ENCODE data around the gene NFX1. TPM values are rescaled to one million over a fixed set of nuclear protein-coding genes. Genes with fewer than 3 reads are reported as not detected.

The NFX1 gene
- total and polyA plus RNA-seq, 9 of the 15 experiments (the other 6 are each of a cell fraction or from before 2014, with no cell fraction given) = 8.8 to 38.9 (median 26.8) TPM

GRCh38 chr9:33340186-33340585 is 49.9 kb downstream of the NFX1 start:
- CTCF ChIA-PET (ENCODE audit: low intra/inter-chr PET ratio) = no interaction called here
- in situ Hi-C loops (cut with MboI) = no loop called here
- intact Hi-C loops (cut with micrococcal nuclease) = no loop called here
- Histone ChIP-seq H3K4me1 (replicated peaks in 1 of 2; ENCODE audit: control insufficient read depth in 2 of 2, insufficient read depth in 2 of 2, low read length in 2 of 2) (no peaks in the 10 kb centered on the region; a peak in 2 of 5 replicates), H3K9me1 (ENCODE audit: control insufficient read depth, insufficient read depth, low read length) (no peaks in the 10 kb centered on the region), H3K9me3 (replicated peaks; ENCODE audit: control insufficient read depth, insufficient read depth, low read depth, low read length) (peaks cover 30% of the 10 kb centered on the region), H2AFZ (ENCODE audit: low read depth, low read length) (no peak overlapping the region), H3K27me3 (ENCODE audit: control insufficient read depth in 2 of 2, insufficient read depth in 2 of 2, low read length in 2 of 2) (no peaks in the 10 kb centered on the region), H3K9ac (ENCODE audit: insufficient read depth in 1 of 2, low read depth in 2 of 2, low read length in 2 of 2) (no peak overlapping the region), H4K20me1 (replicated peaks; ENCODE audit: control insufficient read depth, insufficient read depth, low read length) (no peaks in the 10 kb centered on the region), H3K4me3 (no peak overlapping the region), H3K79me2 (ENCODE audit: control insufficient read depth, insufficient read depth, low read length) (no peaks in the 10 kb centered on the region), H3K4me2 (ENCODE audit: insufficient read depth, low read length) (no peak overlapping the region), H3K36me3 (ENCODE audit: control insufficient read depth, insufficient read depth, low read length) (peaks cover 75% of the 10 kb centered on the region), H3K27ac (ENCODE audit: extremely low read depth, low read depth, low read length) (no peak overlapping the region)
- no peak for ATAC-seq
- POLR2A ChIA-PET = no interaction called here
- peak in 1 of 4 experiments; percentile 21 for DNase-seq (ENCODE audit: extremely low read depth in 1 of 4, low spot score in 3 of 4)
- 100% methylated on average over 3 of the region's 3 CpGs for WGBS (ENCODE audit: insufficient coverage, low coverage, missing lambda C conversion rate)
- no peak for FAIRE-seq
- no TSS peak for BruUV-seq (replicated peaks)
- TF ChIP-seq XRCC3 (IDR thresholded peaks at IDR 0.05) (peak; percentile 58; the same call in 1 of the 2 replicates), STAG1 (CRISPR knock-in tag; IDR thresholded peaks at IDR 0.05; ENCODE audit: borderline replicate concordance) (no peak), TFAP4 (CRISPR knock-in tag; IDR thresholded peaks at IDR 0.05; ENCODE audit: borderline replicate concordance) (0 out of 2 replicates have a peak, but pooled peaks have one; percentile 15), BCOR (IDR thresholded peaks at IDR 0.05) (no peak), ZNF280A (IDR thresholded peaks at IDR 0.05; ENCODE audit: low read depth, partially characterized antibody) (peak; percentile 86), RBM39 (optimal IDR thresholded peaks at IDR 0.05; ENCODE audit: low read depth, low read length) (no peak), TRIM28 (IDR thresholded peaks at IDR 0.05) (peak; percentile 95), CBX3 (IDR thresholded peaks at IDR 0.05; ENCODE audit: borderline replicate concordance in 1 of 2, low read length in 2 of 2) (peak in 1 of 2 experiments; percentile 93; a peak in 2 of 3 replicates), ZNF263 (CRISPR knock-in tag; IDR thresholded peaks at IDR 0.05; ENCODE audit: borderline replicate concordance) (no peak), ZBTB7A (IDR thresholded peaks at IDR 0.05; ENCODE audit: borderline replicate concordance, control insufficient read depth, low read depth, low read length) (peak; percentile 25; the same call in 1 of the 2 replicates), CTCF (IDR thresholded peaks at IDR 0.05 in 2 of 3, conservative IDR thresholded peaks at IDR 0.05 in 1 of 3; ENCODE audit: insufficient read depth in 2 of 3, low read depth in 1 of 3, low read length in 3 of 3) (no peak), SNAPC5 (CRISPR knock-in tag; IDR thresholded peaks at IDR 0.05) (no peak), CBX5 (IDR thresholded peaks at IDR 0.05; ENCODE audit: borderline replicate concordance, low read depth) (peak; percentile 75; the same call in 1 of the 2 replicates), ZFP36 (IDR thresholded peaks at IDR 0.05; ENCODE audit: low read depth, low read length, partially characterized antibody) (peak; percentile 93), CEBPZ (IDR thresholded peaks at IDR 0.05; ENCODE audit: borderline replicate concordance, low read depth, low read length) (peak; percentile 77)

Data from K562 (cell line).